HG02970 (cell line): Measurements from ENCODE around the gene SFRP2.

Experiments used
- ATAC-seq: cut with Tn5 transposase; IDR thresholded peaks from one replicate; pipeline ENCODE4 v1.9.1; 2021; ENCODE audit warnings: mild to moderate bottlenecking, moderate library complexity, moderate number of reproducible peaks; ENCODE audit not compliant: unreplicated experiment, low FRiP score

SFRP2 gene

GRCh38 chr4:153733751-153734448 lies 55.0 kb downstream of the SFRP2 start:
- ATAC-seq, result no peak

- ATAC-seq, result no peak
Observed at GRCh38 chr4:153731239-153731638, 57.6 kb downstream of the SFRP2 start.
